NK-92 treated with Interleukin-12 subunit alpha and Interleukin-12 subunit beta, amount 100 ng/mL, for 24 hours (cell line): Measurements from ENCODE around the gene PRUNE1.

Experiments used
- DNase-seq: peaks from one replicate; lab custom pipeline; 2025; lab: John Stamatoyannopoulos, UW

PRUNE1 gene

DNA sequence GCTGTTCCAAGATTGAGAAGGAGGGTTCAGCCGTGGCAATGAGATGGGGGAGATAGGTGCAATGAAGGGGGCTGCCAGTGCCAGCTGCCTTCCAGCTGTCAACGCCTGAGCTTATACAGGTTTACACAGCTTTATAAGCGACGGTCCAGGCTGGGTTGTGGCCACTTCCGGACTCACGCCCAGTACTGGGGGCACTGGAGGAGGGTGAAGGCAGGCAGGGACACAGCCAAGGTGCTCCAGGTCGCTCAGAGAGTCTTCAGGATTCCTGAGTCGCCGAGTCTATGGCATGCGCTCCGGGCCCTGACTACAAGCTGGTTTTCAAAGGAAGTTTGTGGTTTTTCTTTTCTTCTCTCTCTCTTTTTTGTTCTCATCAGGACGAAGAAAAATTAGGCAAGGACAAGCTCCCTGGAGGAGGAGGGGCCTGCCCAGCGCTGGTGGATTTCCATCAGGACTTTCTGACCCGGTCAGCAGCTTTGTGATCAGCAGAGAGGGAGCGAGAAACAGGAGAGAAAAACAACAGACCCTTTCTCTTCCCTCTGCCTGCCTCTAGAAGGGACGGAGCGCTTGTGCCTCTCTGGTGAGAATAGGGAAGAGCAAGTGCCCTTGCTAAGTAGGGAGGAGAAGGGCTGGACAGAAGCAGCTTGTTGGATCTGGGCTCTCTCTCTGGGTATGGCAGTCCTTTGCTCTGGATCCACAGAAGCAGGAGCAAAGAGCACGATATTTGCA, 1.8 kb upstream of the PRUNE1 start, which contains the start of gene MINDY1:
MINDY1 (minus strand) TSS at position 576 of the 726 bp plus-strand sequence. CDS start 4,285 bp downstream, outside the sequence.
- no peak for DNase-seq

DNA sequence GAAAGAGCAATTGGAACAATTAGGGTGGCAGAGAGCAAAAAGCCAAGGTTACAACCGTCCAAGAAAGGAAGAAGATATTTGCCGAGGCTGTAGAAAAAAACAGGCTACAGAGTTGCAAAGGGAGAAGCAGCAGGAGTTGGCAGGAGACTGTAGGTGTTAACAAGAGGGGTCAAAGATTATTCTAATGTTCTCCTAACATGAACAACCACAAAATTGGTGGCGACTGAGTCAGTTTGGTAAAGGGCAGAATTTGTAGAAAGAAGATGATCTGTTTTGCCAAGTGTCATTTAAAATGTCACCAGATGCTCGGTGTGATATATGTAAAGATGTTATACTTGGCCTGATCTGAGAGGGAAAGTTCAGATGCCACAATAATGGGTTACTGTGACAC, 401 bp upstream of the PRUNE1 start:
- DNase-seq = no peak

DNA sequence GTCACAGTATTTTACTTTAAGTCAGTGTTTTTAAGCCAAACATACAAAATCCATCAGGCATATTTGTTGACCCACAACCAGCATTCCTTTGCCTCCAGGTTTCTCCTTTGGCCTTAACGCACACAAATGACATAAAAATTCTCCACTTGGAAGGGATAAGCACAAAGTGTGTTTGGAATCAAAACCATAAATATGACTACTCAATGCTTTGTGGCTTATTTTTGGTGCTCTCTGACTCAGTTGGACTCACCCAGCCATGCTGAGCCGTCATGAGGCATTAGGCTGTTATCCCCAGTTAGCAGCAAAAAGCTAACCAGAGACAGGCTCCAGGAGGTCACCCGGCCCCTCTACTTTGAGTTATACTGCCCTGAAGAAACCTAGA, 948 bp downstream of the PRUNE1 start:
- no peak for DNase-seq

DNA sequence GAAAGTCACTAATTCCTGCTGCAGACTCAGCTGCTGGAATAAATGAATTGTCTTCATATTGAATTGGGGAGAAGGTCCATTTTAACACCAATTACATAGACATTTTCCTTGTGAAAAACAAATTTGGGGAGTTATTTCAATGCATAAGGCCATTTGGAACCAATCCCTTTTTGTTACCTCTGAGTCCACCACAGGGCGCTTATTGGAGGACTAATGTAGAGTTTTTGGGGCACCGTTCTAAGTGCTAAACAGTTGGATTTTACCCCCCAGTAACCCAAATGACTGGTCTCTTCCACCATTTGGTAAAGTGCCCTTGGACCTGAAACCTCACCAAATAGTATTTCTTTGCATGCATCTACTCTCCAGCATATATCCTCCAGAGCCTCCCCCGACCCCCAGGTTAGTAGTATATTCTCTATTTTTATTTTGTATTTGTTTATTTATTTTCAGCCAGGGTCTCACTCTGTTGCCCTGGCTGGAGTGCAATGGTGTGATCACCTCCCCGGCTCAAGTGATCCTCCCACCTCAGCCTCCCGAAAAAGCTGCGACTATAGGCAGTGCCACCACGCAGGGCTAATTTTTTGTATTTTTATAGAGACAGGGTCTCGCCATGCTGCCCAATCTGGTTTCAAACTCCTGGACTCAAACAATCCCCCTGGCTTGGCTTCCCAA, 1.6 kb downstream of the PRUNE1 start:
- DNase-seq = no peak

DNA sequence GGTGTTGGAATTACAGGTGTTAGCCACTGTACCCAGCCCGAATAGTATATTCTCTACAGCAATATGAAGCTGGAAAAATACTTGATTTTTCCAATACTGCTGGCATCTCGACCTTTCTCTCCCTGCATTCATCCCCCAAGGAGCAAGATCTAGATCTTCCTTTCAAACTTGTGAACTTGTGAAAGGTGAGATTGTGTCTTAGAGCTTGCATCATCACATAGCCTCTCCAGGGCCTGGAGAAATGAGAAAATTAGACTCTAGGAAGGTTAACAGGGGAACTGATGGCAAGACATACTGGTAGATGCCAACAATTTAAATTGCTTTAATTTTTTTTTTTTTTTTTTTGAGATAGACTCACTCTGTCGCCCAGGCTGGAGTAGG, 2.1 kb downstream of the PRUNE1 start:
- no peak for DNase-seq

DNA sequence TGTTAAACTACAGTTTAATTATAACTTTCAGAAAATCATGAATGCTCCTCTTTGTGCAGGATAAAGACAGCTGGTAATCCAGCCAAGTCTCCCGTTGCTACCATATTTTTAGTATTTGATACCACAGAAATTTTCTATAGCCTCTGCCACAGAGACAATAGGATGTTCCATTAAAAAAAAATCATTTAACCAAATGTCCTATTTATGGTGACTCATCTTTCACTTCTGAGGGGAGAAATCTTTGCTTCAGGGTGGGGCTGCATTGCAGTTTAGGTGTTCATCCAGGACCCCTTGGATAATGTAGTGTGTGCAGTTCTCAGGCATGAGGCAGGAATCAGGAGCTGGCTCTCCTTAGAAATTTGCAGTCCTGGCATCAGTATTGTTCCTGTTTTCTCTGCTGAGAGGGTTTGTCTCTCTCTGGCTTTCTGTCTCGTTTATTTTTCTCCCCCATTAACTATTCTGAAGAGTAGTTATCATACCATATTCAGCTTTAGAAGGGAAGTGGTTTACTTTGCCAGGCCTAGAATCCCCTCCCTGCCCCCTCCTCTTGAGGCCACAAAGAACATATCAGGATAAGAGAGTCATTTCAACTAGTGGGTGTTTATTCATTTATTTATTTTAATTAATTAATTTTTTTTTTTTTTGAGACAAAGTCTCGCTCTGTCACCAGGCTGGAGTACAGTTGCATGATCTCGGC, 3.1 kb downstream of the PRUNE1 start:
- DNase-seq = no peak

DNA sequence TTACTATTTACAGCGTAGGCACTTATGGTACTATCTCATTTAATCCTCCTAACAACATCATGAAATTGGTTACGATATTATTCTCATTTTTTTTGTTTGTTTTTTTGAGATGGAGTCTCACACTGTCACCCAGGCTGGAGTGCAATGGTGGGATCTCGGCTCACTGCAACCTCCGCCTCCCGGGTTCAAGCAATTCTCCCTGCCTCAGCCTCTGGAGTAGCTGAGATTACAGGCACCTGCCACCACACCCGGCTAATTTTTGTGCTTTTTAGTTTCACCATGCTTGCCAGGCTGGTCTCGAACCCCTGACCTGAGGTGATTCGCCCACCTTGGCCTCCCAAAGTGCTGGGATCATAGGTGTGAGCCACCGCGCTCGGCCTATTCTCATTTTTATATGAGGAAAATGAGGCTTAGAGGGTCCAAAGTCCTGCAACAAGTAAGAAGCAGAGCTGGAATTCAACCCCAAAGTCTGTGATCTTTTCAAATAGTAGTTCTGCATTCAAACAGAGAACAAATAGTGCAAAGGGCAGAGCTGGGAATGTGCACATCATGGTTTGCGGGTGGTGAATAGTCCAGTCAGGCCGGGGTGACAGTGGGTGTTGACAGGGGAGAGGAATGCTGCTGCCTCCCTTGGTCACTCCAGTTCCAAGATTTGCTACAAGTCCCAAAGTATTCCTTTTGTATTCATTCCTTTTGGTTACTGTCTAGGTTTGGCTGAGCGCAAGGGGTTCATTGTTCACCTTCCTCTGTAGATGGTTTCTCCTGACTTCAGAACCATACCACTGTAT, 4.6 kb downstream of the PRUNE1 start:
- DNase-seq = no peak

DNA sequence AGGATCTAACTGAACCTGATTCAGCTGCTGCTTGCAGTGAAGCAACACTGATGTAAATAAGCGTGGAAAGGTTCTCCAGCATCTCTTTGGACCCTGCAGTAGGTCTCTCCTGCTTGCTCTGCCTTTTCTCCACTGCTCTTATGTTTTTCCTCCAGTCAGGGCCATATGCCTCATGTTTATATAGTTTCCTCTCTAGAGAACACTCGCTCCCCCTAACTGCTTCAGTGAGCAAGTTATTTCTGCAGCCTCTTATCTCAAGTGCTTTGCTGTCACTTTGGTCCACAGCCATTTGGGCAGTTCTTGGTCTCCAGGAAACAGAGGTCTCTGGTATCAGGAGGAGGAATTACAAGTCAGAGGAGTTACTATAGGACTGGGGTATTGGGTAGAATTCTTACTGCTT, 5.3 kb downstream of the PRUNE1 start:
- DNase-seq = no peak

DNA sequence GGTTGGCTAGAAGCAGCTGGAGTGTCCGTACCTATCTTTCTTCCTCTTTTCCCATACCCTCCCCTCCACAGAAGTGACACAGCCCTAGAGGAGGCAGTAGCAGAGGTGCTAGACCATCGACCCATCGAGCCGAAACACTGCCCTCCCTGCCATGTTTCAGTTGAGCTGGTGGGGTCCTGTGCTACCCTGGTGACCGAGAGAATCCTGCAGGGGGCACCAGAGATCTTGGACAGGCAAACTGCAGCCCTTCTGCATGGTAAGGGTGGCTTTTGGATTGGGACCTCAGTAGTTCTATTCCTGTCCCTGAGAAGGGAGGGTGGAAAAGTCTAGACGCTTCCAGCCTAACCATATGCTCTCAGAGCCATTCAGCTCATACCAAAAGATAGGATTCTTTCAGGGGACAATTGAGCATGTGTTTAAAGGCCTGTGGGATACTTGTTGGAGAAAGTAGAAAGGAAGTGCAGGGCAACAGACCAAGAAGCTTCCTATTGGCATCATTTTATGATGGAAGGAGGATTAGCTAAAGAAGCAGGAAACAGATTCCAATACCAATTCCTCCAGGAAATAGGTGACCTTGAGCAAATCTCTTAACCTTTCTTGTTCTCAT, 16.4 kb downstream of the PRUNE1 start:
- peak; percentile 61 for DNase-seq

DNA sequence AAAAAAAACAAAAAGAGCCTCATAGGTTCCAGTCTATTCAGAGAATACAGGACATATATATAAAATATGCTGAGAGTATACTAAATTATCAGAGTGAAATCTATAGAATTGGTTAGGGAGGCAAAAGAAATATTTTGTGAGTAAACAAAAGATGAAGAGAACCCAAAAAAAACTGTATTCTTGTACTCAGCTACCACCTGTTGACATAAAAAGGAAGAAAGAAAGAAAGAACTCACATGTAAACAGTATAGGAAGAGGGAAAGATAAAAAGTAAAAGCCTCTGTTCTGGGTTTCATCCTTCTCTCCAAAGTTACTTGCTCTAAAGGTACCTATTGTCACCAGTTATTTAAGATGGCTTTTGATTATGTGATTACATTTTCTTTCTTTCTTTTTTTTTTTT, 18.2 kb downstream of the PRUNE1 start:
- DNase-seq = no peak

DNA sequence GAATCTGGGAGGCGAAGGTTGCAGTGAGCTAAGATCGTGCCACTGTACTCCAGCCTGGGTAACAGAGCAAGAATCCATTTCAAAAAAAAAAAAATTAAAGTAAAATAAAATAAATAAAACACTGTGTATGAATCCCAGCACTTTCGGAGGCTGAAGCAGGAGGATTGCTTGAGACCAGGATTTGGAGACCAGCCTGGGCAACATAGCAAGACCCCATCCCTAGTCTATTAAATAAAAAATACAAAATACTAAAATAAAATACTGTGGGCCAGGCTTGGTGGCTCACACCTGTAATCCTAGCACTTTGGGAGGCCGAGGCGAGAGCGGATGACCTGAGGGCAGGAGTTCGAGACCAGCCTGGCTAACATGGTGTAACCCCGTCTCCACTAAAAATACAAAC, 23.9 kb downstream of the PRUNE1 start:
- DNase-seq = no peak

DNA sequence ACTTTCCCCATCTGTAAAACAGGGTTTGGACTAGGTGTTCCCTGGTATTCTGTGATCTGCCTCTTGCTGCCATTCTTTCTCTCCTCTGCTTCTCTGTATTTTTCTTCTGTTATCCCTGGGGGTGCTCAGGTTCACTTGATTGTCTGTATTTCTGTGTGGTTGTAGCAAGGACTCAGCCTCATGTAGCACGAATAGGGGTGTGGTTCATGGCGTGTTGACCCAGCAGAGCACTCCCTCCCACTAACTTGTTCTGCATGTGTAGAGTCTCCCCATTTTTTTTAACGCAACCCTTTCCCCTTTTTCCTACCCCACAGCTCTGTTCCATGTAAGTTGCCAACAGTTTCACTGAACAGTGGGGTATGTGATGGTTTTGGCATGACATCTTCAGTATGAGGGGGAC, 26.9 kb downstream of the PRUNE1 start:
- no peak for DNase-seq

DNA sequence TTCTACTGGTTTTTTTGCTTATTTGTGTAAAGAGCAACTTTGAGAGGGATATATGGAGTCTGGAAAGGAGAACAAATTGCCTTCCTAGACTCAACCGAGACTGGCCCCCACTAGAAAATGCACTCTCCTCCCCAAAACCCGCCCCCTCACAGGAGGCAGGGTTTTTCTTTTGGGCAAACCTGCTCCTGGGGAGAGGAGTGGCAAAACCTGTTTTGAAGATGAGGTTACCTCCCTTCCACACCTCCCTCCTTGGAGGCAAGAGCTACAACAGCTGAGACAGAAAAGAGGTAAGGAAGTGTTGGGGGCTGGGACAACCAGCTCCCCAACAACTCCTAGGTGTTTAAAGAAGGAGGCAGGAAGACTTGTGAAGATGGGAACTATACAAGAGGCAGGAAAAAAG, 28.1 kb downstream of the PRUNE1 start, which contains the start of gene BNIPL:
BNIPL (plus strand) TSS at position 231 of the 400 bp plus-strand sequence; CDS start at position 371, 140 bp downstream.
- no peak for DNase-seq

DNA sequence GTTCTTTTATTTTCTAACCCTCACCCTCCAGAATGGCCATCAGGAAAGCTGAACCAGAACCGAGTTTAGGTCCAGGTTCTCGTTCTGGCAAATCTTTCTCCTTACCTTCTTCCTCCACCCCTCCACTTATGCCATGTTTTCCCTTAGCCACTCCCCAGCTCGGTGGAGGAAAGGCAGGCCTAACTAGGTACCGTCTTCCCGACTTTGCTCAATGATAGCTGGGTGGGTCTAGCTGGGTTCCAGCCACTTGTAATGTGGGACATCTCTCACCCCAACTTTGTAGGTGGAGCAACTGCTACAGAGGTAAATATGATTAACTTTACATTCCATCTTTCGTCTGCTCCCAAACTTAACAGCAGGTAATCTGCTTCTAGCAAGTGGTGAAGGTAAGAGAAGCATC, 28.8 kb downstream of the PRUNE1 start:
- no peak for DNase-seq

DNA sequence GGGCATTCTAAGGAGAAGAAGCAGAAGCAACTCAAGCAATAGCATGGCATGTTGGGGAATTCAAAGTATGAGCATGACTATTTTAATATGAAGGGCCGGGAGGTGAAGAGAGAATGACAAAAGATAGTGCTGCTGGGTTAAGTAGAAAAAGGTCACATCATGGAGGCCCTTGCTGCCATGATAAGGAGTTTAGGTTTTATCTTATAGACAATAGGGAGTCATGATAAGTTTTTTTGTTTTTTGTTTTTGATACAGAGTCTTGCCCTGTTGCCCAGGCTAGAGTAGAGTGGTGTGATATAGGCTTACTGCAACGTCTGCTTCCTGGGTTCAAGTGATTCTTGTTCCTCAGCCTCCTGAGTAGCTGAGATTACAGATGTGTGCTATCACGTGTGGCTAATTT, 31.3 kb downstream of the PRUNE1 start:
- DNase-seq = no peak

DNA sequence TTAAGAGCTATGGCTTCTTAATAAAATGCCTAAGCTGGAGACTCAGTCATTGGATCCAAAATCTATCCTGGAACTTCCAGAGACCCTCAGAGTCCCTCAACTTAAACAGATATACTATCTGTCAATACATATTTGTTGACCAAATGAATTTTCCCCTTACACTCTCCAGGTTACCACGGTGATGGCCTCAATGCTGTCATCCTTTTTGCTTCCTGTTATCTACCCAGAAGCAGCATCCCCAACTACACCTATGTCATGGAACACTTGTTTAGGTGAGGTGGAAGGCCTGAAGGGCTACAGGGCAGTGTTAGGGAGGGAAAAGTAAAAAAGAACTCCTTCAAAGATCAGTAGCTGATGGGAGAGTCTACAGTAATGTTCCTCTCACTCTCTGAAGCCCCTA, 34.9 kb downstream of the PRUNE1 start:
- DNase-seq = no peak

DNA sequence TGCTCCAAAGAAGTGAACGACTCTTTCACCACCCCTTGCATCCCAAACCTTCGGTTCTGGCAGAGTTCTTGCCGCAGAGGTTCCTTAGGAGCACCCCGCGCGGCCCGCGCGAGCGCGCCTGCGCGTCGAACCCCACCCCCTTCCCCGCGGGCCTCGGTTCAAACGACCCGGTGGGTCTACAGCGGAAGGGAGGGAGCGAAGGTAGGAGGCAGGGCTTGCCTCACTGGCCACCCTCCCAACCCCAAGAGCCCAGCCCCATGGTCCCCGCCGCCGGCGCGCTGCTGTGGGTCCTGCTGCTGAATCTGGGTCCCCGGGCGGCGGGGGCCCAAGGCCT, 39.3 kb downstream of the PRUNE1 start, which contains the start of gene C1orf56:
C1orf56 (plus strand) TSS at position 161 of the 334 bp plus-strand sequence; CDS start at position 258, 97 bp downstream.
- no peak for DNase-seq

DNA sequence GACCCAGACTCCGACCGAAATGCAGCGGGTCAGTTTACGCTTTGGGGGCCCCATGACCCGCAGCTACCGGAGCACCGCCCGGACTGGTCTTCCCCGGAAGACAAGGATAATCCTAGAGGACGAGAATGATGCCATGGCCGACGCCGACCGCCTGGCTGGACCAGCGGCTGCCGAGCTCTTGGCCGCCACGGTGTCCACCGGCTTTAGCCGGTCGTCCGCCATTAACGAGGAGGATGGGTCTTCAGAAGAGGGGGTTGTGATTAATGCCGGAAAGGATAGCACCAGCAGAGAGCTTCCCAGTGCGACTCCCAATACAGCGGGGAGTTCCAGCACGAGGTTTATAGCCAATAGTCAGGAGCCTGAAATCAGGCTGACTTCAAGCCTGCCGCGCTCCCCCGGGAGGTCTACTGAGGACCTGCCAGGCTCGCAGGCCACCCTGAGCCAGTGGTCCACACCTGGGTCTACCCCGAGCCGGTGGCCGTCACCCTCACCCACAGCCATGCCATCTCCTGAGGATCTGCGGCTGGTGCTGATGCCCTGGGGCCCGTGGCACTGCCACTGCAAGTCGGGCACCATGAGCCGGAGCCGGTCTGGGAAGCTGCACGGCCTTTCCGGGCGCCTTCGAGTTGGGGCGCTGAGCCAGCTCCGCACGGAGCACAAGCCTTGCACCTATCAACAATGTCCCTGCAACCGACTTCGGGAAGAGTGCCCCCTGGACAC, 39.8 kb downstream of the PRUNE1 start:
- DNase-seq = no peak

DNA sequence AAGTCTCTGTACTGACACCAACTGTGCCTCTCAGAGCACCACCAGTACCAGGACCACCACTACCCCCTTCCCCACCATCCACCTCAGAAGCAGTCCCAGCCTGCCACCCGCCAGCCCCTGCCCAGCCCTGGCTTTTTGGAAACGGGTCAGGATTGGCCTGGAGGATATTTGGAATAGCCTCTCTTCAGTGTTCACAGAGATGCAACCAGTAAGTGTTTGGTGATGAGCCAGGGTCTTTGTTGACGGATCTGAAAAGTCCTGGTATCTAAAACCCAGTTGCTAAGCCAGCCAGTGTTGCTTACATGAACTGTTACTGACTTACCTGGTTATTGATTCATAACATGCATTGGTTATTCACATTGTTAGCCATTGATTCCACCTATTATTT, 40.4 kb downstream of the PRUNE1 start:
- DNase-seq = no peak

DNA sequence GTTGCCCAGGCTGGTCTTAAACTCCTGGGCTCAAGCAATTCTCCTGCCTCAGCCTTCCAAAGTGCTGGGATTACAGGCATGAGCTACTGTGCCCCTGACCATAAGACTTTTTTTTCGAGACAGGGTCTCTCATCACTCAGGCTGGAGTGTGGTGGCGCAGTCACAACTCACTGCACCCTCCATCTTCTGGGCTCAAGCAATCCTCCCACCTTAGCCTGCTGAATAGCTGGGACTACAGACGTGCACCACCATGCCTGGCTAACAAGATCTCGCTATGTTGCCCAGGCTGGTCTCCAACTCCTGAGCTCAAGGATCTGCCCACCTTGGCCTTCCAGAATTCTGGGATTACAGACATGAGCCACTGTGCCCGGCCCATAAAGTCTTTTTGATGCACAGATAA, 41.2 kb downstream of the PRUNE1 start:
- DNase-seq = no peak

DNA sequence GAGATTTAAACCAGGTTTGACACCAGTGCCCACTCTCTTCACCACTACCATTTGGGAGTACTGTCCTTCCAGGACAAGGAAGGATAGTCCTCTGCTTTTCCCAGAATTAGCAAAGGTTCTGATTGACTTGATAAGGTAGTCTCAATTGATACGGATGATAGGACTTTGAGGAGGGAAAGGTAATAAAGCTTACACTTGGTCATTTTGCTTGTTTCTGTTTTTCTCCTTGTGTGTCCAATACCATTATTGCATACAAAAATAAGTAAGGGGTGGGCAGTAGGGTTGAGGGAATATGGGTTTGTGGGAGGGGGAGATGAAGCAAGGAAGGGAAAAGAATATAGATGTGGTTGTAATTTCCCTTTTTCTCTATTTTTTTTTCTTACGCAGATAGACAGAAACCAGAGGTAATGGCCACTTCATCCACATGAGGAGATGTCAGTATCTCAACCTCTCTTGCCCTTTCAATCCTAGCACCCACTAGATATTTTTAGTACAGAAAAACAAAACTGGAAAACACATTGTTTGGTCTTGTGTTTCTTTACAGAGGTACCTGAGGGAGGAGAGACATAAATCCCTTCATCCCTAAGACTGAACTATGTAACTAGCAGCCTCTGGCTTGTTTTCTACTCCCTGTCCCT, 41.9 kb downstream of the PRUNE1 start:
- no peak for DNase-seq
